Stimulated activated naive CD8-positive, alpha-beta T cell treated with anti-CD3 and anti-CD28 coated beads, Interleukin-15, Interleukin-2, amounts not matched to agents 100 ng/mL and 50 ng/mL, for 24 hours (primary cell): ENCODE results near the gene FMOD.
A peak's percentile ranks its signal among the peaks of the same experiment; 100 is the strongest.
"Not testable (repeated sequence)": the region's sequence is repeated elsewhere in the genome, so short reads cannot be mapped to it uniquely, and the experiment has no call there.

Source experiments
- H3K27ac Mint-ChIP-seq: one replicate; pipeline ENCODE4 v1.8.0; 2021; ENCODE audit warnings: mild to moderate bottlenecking, mixed read lengths
- H3K27me3 Mint-ChIP-seq: one replicate; pipeline ENCODE4 v1.8.0; 2021; ENCODE audit warnings: mixed read lengths
- H3K36me3 Mint-ChIP-seq: one replicate; pipeline ENCODE4 v1.8.0; 2021; ENCODE audit warnings: low read depth, mixed read lengths
- H3K4me1 Mint-ChIP-seq: one replicate; pipeline ENCODE4 v1.8.0; 2021; ENCODE audit warnings: low read depth, mixed read lengths
- H3K4me3 Mint-ChIP-seq: one replicate; pipeline ENCODE4 v1.8.0; 2021; ENCODE audit warnings: mild to moderate bottlenecking, mixed read lengths
- H3K9me3 Mint-ChIP-seq: one replicate; pipeline ENCODE4 v1.8.0; 2021; ENCODE audit warnings: mixed read lengths

The FMOD gene

DNA sequence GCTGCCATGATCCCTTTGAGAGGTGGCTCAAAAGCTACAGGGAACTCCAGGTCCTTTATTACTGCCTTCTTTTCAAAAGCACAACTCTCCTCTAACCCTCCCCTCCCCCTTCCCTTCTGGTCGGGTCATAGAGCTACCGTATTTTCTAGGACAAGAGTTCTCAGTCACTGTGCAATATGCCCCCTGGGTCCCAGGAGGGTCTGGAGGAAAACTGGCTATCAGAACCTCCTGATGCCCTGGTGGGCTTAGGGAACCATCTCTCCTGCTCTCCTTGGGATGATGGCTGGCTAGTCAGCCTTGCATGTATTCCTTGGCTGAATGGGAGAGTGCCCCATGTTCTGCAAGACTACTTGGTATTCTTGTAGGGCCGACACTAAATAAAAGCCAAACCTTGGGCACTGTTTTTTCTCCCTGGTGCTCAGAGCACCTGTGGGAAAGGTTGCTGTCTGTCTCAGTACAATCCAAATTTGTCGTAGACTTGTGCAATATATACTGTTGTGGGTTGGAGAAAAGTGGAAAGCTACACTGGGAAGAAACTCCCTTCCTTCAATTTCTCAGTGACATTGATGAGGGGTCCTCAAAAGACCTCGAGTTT lies 42.5 kb downstream of the FMOD start:
- Mint-ChIP-seq H3K36me3 (peaks cover 63% of the 10 kb centered on the region), H3K27ac (peak overlapping the region; percentile 85), H3K27me3 (no peaks in the 10 kb centered on the region), H3K4me3 (peak overlapping the region; percentile 98), H3K9me3 (no peaks in the 10 kb centered on the region), H3K4me1 (peaks cover 59% of the 10 kb centered on the region)

GRCh38 chr1:203307641-203308126 lies 43.2 kb downstream of the FMOD start:
- peaks cover 59% of the 10 kb centered on the region for H3K36me3 Mint-ChIP-seq
- peak overlapping the region; percentile 98 for H3K4me3 Mint-ChIP-seq
- no peaks in the 10 kb centered on the region for H3K9me3 Mint-ChIP-seq
- peaks cover 66% of the 10 kb centered on the region for H3K4me1 Mint-ChIP-seq
- no peaks in the 10 kb centered on the region for H3K27me3 Mint-ChIP-seq
- H3K27ac Mint-ChIP-seq, result peak overlapping the region; percentile 85

GRCh38 chr1:203306965-203307541 lies 43.9 kb downstream of the FMOD start:
- no peaks in the 10 kb centered on the region for H3K9me3 Mint-ChIP-seq

GRCh38 chr1:203306089-203306964 lies 44.6 kb downstream of the FMOD start:
- H3K27ac Mint-ChIP-seq, result peak overlapping the region; percentile 85
- H3K4me3 Mint-ChIP-seq, result peak overlapping the region; percentile 98
- peaks cover 54% of the 10 kb centered on the region for H3K36me3 Mint-ChIP-seq
- no peaks in the 10 kb centered on the region for H3K27me3 Mint-ChIP-seq
- no peaks in the 10 kb centered on the region for H3K9me3 Mint-ChIP-seq
- H3K4me1 Mint-ChIP-seq, result peaks cover 69% of the 10 kb centered on the region

More at GRCh38 chr1:203306965-203307541, 43.9 kb downstream of the FMOD start:
- Mint-ChIP-seq H3K27ac (peak overlapping the region; percentile 85), H3K4me3 (peak overlapping the region; percentile 98), H3K36me3 (peaks cover 59% of the 10 kb centered on the region), H3K27me3 (no peaks in the 10 kb centered on the region), H3K4me1 (peaks cover 70% of the 10 kb centered on the region)

GRCh38 chr1:203305809-203306088 lies 45.2 kb downstream of the FMOD start:
- Mint-ChIP-seq H3K9me3 (no peaks in the 10 kb centered on the region), H3K4me1 (peaks cover 69% of the 10 kb centered on the region), H3K36me3 (peaks cover 49% of the 10 kb centered on the region), H3K4me3 (peak overlapping the region; percentile 98), H3K27ac (peak overlapping the region; percentile 85), H3K27me3 (no peaks in the 10 kb centered on the region)

DNA sequence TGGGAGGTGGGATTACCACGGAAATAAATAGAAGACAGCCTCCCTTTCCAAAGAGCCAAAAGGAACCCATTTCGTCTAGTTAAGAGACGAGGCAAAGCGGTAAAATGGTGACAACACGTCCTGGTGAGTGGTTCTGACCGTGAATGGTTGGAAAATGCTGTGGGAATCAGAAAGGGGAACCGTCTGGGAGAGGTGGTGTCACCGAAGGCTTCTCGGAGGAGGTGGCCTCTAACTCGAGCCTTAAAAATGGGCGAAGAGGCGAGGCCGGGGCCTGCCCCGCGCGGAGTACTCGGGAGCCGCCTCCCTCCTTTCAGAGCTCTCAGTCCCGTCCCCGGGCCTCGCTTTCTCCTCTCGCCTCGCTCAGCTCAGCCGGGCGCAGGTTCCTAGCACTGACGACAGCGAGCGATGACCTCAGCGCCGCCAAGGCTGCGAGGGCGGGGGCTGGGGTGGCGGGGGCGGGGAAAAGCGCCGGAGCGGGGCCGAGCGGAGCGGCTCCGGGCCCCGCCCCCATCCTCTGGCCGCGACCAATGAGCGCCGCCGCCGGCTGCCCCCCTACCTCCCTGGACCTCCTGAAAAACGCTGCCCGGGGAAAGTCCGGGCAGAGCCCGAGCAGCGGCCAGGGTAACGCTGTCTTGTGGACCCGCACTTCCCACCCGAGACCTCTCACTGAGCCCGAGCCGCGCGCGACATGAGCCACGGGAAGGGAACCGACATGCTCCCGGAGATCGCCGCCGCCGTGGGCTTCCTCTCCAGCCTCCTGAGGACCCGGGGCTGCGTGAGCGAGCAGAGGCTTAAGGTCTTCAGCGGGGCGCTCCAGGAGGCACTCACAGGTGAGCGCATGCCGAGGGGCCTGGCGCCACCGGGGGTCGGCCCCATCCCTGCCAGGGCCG lies 45.8 kb downstream of the FMOD start, which contains the start of gene BTG2:
Gene BTG2 (plus strand): TSS at position 601 of the 890 bp plus-strand sequence. CDS start 88 bp downstream, at position 689.
- H3K27ac Mint-ChIP-seq, result peak within 1 kb of the TSS; percentile 97
- H3K4me3 Mint-ChIP-seq, result peak within 1 kb of the TSS; percentile 98
- H3K27me3 Mint-ChIP-seq, result no peaks in the 10 kb centered on the region
- no peaks in the 10 kb centered on the region for H3K9me3 Mint-ChIP-seq
- peaks cover 71% of the 10 kb centered on the region for H3K4me1 Mint-ChIP-seq
- H3K36me3 Mint-ChIP-seq, result peaks cover 43% of the 10 kb centered on the region

- no peaks in the 10 kb centered on the region for H3K9me3 Mint-ChIP-seq
- peak overlapping the region; percentile 97 for H3K27ac Mint-ChIP-seq
- H3K4me3 Mint-ChIP-seq, result peak overlapping the region; percentile 98
- no peaks in the 10 kb centered on the region for H3K27me3 Mint-ChIP-seq
- H3K4me1 Mint-ChIP-seq, result peaks cover 71% of the 10 kb centered on the region
- peaks cover 36% of the 10 kb centered on the region for H3K36me3 Mint-ChIP-seq
These were observed 46.5 kb downstream of the FMOD start for GRCh38 chr1:203304391-203304918.

DNA sequence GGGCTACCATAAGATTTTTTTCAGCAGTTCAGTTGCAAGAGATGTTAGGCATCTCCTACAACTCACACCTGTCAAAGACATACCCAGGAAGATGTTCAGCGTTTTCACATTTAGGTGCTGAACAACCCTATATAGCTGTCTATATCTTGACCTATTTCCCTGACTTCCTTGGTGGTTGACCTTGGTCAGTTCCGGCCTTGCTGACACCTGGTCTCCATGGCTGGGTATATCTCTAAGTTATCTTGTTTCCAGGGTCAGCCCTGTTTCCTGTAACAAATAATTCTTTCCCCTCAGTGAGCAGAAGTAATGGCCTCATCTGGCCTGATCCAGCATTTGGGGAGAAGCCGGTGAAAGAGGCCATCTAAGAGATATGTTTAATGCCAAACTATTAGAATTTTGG lies 48.0 kb downstream of the FMOD start:
- H3K27me3 Mint-ChIP-seq, result no peaks in the 10 kb centered on the region
- peaks cover 68% of the 10 kb centered on the region for H3K4me1 Mint-ChIP-seq
- peaks cover 20% of the 10 kb centered on the region for H3K36me3 Mint-ChIP-seq
- no peak overlapping the region for H3K27ac Mint-ChIP-seq
- H3K9me3 Mint-ChIP-seq, result no peaks in the 10 kb centered on the region
- H3K4me3 Mint-ChIP-seq, result no peak overlapping the region

DNA sequence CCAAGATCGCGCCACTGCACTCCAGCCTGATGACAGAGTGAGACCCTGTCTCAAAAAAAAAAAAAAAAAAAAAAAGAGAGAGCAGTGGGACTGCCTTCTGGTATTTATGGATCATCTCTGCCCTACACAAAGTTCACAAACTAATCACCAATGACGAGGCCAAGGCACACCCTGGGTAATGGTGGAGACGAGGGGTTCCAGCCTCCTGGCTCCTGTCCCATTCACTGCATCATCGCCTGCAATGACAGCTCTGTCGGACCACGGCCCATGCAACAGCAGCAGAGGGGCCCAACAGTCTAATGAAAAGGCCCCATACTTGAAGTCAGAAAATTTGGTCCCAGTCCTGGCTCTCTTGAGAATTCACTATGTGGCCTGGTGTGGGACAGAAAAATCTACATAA lies 48.5 kb downstream of the FMOD start:
- Mint-ChIP-seq H3K27ac (no peak overlapping the region), H3K4me3 (no peak overlapping the region), H3K27me3 (no peaks in the 10 kb centered on the region), H3K36me3 (peaks cover 16% of the 10 kb centered on the region), H3K9me3 (no peaks in the 10 kb centered on the region), H3K4me1 (peaks cover 65% of the 10 kb centered on the region)

- peak overlapping the region; percentile 17 for H3K27ac Mint-ChIP-seq
- H3K27me3 Mint-ChIP-seq, result no peaks in the 10 kb centered on the region
- no peaks in the 10 kb centered on the region for H3K9me3 Mint-ChIP-seq
- peaks cover 70% of the 10 kb centered on the region for H3K4me1 Mint-ChIP-seq
- H3K36me3 Mint-ChIP-seq, result peaks cover 4% of the 10 kb centered on the region
- H3K4me3 Mint-ChIP-seq, result no peak overlapping the region
These were observed 49.6 kb downstream of the FMOD start for GRCh38 chr1:203301331-203301668.

- peaks cover 76% of the 10 kb centered on the region for H3K4me1 Mint-ChIP-seq
These were observed 50.2 kb downstream of the FMOD start for GRCh38 chr1:203300441-203301330.

DNA sequence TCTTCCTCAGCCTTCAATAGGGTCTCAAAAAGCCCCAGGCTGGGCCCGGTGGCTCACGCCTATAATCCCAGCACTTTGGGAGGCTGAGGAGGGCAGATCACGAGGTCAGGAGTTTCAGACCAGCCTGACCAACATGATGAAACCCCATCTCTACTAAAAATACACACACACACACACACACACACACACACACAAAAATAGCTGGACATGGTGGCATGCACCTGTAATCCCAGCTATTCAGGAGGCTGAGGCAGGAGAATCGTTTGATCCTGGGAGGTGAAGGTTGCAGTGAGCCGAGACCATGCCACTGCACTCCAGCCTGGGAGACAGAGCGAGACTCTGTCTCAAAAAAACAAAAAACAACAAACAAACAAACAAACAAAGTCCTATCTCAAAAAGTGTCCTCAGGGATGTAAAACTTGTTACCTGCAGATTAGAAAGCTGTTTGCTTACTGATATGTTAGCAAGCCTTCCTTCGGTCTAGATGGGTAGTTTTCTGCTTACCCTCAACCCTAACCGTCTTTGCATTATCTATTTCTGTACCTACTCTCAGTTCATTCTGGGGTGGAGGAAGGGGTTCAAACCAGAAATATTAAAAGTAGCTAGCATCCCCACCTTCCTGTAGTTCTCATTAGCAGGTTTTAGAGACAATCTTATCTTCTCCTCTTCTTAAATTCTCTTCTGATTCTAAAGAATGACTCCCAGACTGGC lies 51.0 kb downstream of the FMOD start:
- Mint-ChIP-seq H3K27ac (peak overlapping the region; percentile 30), H3K4me1 (peaks cover 83% of the 10 kb centered on the region)
- H3K27me3 Mint-ChIP-seq, H3K9me3 Mint-ChIP-seq, H3K36me3 Mint-ChIP-seq, H3K4me3 Mint-ChIP-seq: not testable (repeated sequence)

More at GRCh38 chr1:203300441-203301330, 50.2 kb downstream of the FMOD start:
- Mint-ChIP-seq H3K36me3 (no peaks in the 10 kb centered on the region), H3K4me3 (no peak overlapping the region), H3K27me3 (no peaks in the 10 kb centered on the region), H3K27ac (peak overlapping the region; percentile 30), H3K9me3 (no peaks in the 10 kb centered on the region)

DNA sequence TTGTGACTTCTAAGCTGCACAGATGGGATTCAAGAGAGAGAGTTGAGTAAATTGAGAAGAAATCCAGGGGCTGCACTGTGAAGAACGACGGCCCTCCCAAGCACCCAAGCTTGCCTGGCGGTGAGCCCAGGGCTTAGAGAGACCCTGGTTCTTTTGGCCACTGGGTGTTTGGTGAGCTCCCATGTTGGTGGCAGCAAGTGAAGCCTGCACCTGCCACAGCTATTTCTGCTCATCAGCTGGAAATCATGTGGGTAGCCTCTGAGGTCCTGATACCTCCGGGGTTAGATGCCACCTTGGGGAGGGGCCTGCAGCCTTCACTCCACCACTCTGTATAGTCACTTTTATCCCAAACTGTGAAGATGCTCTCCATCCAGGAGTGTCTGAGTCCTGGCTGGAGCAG lies 51.8 kb downstream of the FMOD start:
- no peak overlapping the region for H3K27ac Mint-ChIP-seq

More for the DNA sequence above, 51.8 kb downstream of the FMOD start:
- H3K9me3 Mint-ChIP-seq, result no peaks in the 10 kb centered on the region
- no peak overlapping the region for H3K4me3 Mint-ChIP-seq
- H3K4me1 Mint-ChIP-seq, result peaks cover 83% of the 10 kb centered on the region
- H3K36me3 Mint-ChIP-seq, result no peaks in the 10 kb centered on the region
- no peaks in the 10 kb centered on the region for H3K27me3 Mint-ChIP-seq
